ENCODE data around the gene TAB2.

DNA sequence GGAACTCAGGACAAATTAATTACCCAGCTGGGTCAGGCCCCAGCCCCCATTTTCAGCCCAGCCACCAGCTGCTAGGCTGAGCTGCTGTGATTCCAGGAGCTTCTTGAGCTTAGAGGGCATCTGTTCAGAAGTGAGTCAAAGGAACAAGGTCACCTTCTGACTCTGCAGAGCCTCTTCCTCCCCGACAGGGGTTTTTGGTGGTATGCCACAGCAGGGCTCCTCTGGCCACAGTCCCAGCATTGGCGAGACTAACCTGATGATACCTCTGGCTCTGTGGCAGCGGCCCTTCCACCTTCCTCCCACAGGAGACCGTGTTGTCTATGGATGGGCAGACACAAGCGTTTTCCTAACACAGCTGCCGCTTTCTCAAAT is 127.6 kb downstream of the TAB2 start:
- no peak for TF ChIP-seq EZH2 (IDR thresholded peaks at IDR 0.05; ENCODE audit: borderline replicate concordance, low read depth, low read length, poor library complexity, severe bottlenecking)
- TF ChIP-seq, protein P1, sequence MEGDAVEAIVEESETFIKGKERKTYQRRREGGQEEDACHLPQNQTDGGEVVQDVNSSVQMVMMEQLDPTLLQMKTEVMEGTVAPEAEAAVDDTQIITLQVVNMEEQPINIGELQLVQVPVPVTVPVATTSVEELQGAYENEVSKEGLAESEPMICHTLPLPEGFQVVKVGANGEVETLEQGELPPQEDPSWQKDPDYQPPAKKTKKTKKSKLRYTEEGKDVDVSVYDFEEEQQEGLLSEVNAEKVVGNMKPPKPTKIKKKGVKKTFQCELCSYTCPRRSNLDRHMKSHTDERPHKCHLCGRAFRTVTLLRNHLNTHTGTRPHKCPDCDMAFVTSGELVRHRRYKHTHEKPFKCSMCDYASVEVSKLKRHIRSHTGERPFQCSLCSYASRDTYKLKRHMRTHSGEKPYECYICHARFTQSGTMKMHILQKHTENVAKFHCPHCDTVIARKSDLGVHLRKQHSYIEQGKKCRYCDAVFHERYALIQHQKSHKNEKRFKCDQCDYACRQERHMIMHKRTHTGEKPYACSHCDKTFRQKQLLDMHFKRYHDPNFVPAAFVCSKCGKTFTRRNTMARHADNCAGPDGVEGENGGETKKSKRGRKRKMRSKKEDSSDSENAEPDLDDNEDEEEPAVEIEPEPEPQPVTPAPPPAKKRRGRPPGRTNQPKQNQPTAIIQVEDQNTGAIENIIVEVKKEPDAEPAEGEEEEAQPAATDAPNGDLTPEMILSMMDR (conservative IDR thresholded peaks at IDR 0.05; ENCODE audit: low read depth, low read length): no peak

Measured in A673 (cell line).